HEK293 (cell line): ENCODE results near the gene ABCC9.

Experiments used
- CTCF ChIA-PET: fragments of 350-600 bp; formaldehyde crosslinking; extraction: SDS; loops from one replicate; lab custom pipeline; 2021; ENCODE audit warnings: antibody characterized with exemption; lab: Yijun Ruan, JAX
- POLR2A ChIA-PET: fragments of 300-600 bp; formaldehyde crosslinking; extraction: SDS; loops from one replicate; lab custom pipeline; 2020; ENCODE audit warnings: antibody characterized with exemption, inconsistent platforms; lab: Yijun Ruan, JAX
- H3K27ac ChIP-seq: fragments of 200-500 bp; sonication (Bioruptor generic); 2 replicates; pipeline ENCODE4 v1.5.1; 2014; ENCODE audit warnings: low read depth, low read length, control low read depth, inconsistent platforms; ENCODE audit errors: extremely low read depth
- H3K36me3 ChIP-seq, 2 experiments: fragments of 200-500 bp in 1 of 2; sonication (Bioruptor generic) in 1 of 2; 1 replicate in 1 of 2; 2 replicates in 1 of 2; pipeline ENCODE4 v1.5.1; 2014 to 2017; ENCODE audit warnings: inconsistent platforms in 2 of 2, low read length in 2 of 2; ENCODE audit not compliant: control insufficient read depth in 2 of 2, insufficient read depth in 1 of 2
- H3K4me1 ChIP-seq: fragments of 200-500 bp; sonication (Bioruptor generic); 2 replicates; pipeline ENCODE4 v1.5.1; 2014; ENCODE audit warnings: mild to moderate bottlenecking, low read length, inconsistent platforms; ENCODE audit not compliant: control insufficient read depth, insufficient read depth
- H3K4me3 ChIP-seq: 2 replicates; pipeline ENCODE4 v1.5.1; 2011; ENCODE audit warnings: low read depth, mild to moderate bottlenecking, control low read depth, low read length, moderate library complexity
- H3K9me3 ChIP-seq: fragments of 200-500 bp; sonication (Bioruptor generic); 2 replicates; pipeline ENCODE4 v1.5.1; 2014; ENCODE audit warnings: low read depth, low read length, inconsistent platforms; ENCODE audit not compliant: control insufficient read depth, insufficient read depth
- BCL11A ChIP-seq: fragments of 450-650 bp; formaldehyde crosslinking; IDR thresholded peaks from 2 replicates; pipeline ENCODE4 v1.5.1; 2016; ENCODE audit warnings: low read depth, missing biosample characterization, missing genetic modification characterization
- BCL11B ChIP-seq: fragments of 450-650 bp; formaldehyde crosslinking; IDR thresholded peaks from 2 replicates; pipeline ENCODE4 v1.5.1; 2016; ENCODE audit warnings: low read depth, missing biosample characterization, missing genetic modification characterization
- EGR2 ChIP-seq: fragments of 450-650 bp; formaldehyde crosslinking; IDR thresholded peaks from 2 replicates; pipeline ENCODE4 v1.5.1; 2016; ENCODE audit warnings: low read depth, missing biosample characterization, missing genetic modification characterization
- MZF1 ChIP-seq: fragments of 450-650 bp; formaldehyde crosslinking; IDR thresholded peaks from 2 replicates; pipeline ENCODE4 v1.5.1; 2017; ENCODE audit warnings: missing biosample characterization, missing genetic modification characterization, borderline replicate concordance
- PATZ1 ChIP-seq: fragments of 450-650 bp; formaldehyde crosslinking; IDR thresholded peaks from 2 replicates; pipeline ENCODE4 v1.5.1; 2016; ENCODE audit warnings: missing biosample characterization, missing genetic modification characterization
- WT1 ChIP-seq: fragments of 450-650 bp; formaldehyde crosslinking; IDR thresholded peaks from 2 replicates; pipeline ENCODE4 v1.5.1; 2016; ENCODE audit warnings: missing biosample characterization, missing genetic modification characterization
- ZBTB21 ChIP-seq: fragments of 450-650 bp; formaldehyde crosslinking; IDR thresholded peaks from 2 replicates; pipeline ENCODE4 v1.5.1; 2017; ENCODE audit warnings: missing biosample characterization, missing genetic modification characterization
- ZNF140 ChIP-seq: fragments of 450-650 bp; formaldehyde crosslinking; IDR thresholded peaks from 2 replicates; pipeline ENCODE4 v1.5.1; 2016; ENCODE audit warnings: missing biosample characterization, missing genetic modification characterization
- ZNF146 ChIP-seq: fragments of 450-650 bp; formaldehyde crosslinking; IDR thresholded peaks from 2 replicates; pipeline ENCODE4 v1.5.1; 2016; ENCODE audit warnings: missing biosample characterization, missing genetic modification characterization
- ZNF157 ChIP-seq: fragments of 450-650 bp; formaldehyde crosslinking; IDR thresholded peaks from 2 replicates; pipeline ENCODE4 v1.5.1; 2016; ENCODE audit warnings: missing biosample characterization, missing genetic modification characterization
- ZNF202 ChIP-seq: fragments of 450-650 bp; formaldehyde crosslinking; IDR thresholded peaks from 2 replicates; pipeline ENCODE4 v1.5.1; 2016; ENCODE audit warnings: missing biosample characterization, missing genetic modification characterization, borderline replicate concordance
- ZNF211 ChIP-seq: fragments of 450-650 bp; formaldehyde crosslinking; IDR thresholded peaks from 2 replicates; pipeline ENCODE4 v1.5.1; 2016; ENCODE audit warnings: low read depth, missing biosample characterization, missing genetic modification characterization
- ZNF280D ChIP-seq: fragments of 450-650 bp; formaldehyde crosslinking; IDR thresholded peaks from 2 replicates; pipeline ENCODE4 v1.5.1; 2016; ENCODE audit warnings: missing biosample characterization, missing genetic modification characterization
- ZNF362 ChIP-seq: fragments of 450-650 bp; formaldehyde crosslinking; IDR thresholded peaks from 2 replicates; pipeline ENCODE4 v1.5.1; 2016; ENCODE audit warnings: missing biosample characterization, missing genetic modification characterization
- ZNF394 ChIP-seq: fragments of 450-650 bp; formaldehyde crosslinking; IDR thresholded peaks from 2 replicates; pipeline ENCODE4 v1.5.1; 2016; ENCODE audit warnings: missing biosample characterization, missing genetic modification characterization, mild to moderate bottlenecking, moderate library complexity, borderline replicate concordance
- ZNF654 ChIP-seq: fragments of 450-650 bp; formaldehyde crosslinking; IDR thresholded peaks from 2 replicates; pipeline ENCODE4 v1.5.1; 2016; ENCODE audit warnings: low read depth, missing biosample characterization, missing genetic modification characterization
- ZNF660 ChIP-seq: fragments of 450-650 bp; IDR thresholded peaks from 2 replicates; pipeline ENCODE4 v1.5.1; 2018; ENCODE audit warnings: missing biosample characterization, mild to moderate bottlenecking, missing genetic modification characterization

The ABCC9 gene

GRCh38 chr12:21941506-21942376 is 515 bp upstream of the ABCC9 start:
- POLR2A ChIA-PET, result no interaction called here
- no peaks in the 10 kb centered on the region; the same call in 1 of the 2 replicates for H3K4me1 ChIP-seq
- CTCF ChIA-PET, result interaction anchor here (0.6 kb wide), 1 partner anchor 431 kb away, joined by 3 read pairs; no protein-coding TSS in a partner anchor
- TF ChIP-seq ZNF280D (tag by site-specific recombination) (no peak), MZF1 (tag by site-specific recombination) (no peak), ZNF660 (no peak), BCL11A (tag by site-specific recombination) (no peak), EGR2 (tag by site-specific recombination) (no peak), BCL11B (tag by site-specific recombination) (no peak), ZNF394 (tag by site-specific recombination) (no peak), ZNF362 (tag by site-specific recombination) (no peak), PATZ1 (tag by site-specific recombination) (no peak), ZNF140 (tag by site-specific recombination) (no peak), ZNF202 (tag by site-specific recombination) (no peak), ZBTB21 (no peak), ZNF211 (tag by site-specific recombination) (no peak)
- H3K27ac ChIP-seq, result no peak overlapping the region
- H3K9me3 ChIP-seq, result no peaks in the 10 kb centered on the region
- peak overlapping the region; percentile 27 for H3K4me3 ChIP-seq
- no peaks in the 10 kb centered on the region for H3K36me3 ChIP-seq

- no peaks in the 10 kb centered on the region for H3K36me3 ChIP-seq
- POLR2A ChIA-PET, result no interaction called here
- H3K4me3 ChIP-seq, result no peak overlapping the region
- CTCF ChIA-PET, result no interaction called here
- TF ChIP-seq ZNF146 (tag by site-specific recombination) (no peak), WT1 (tag by site-specific recombination) (no peak), ZNF654 (tag by site-specific recombination) (no peak), ZNF157 (tag by site-specific recombination) (no peak)
- H3K4me1 ChIP-seq, result no peaks in the 10 kb centered on the region; the same call in 1 of the 2 replicates
- no peak overlapping the region for H3K27ac ChIP-seq
- no peaks in the 10 kb centered on the region for H3K9me3 ChIP-seq
Observed at GRCh38 chr12:21939435-21939834, 1.8 kb downstream of the ABCC9 start.
